Testis (tissue), 2 donors: Measurements from ENCODE around the gene LSP1.

ENCODE experiments used
- POLR2A ChIP-seq: fragments of 450-650 bp; IDR thresholded peaks from one replicate; pipeline ENCODE4 v1.6.1; 2017; ENCODE audit warnings: antibody characterized with exemption, mild to moderate bottlenecking, moderate library complexity
- TF ChIP-seq, protein P1 (sequence below), 3 experiments: fragments of 450-650 bp in 2 of 3; fragments of 200-600 bp in 1 of 3; sonication (generic) in 1 of 3; IDR thresholded peaks; one replicate each; pipeline ENCODE4 v1.5.1; 2016 to 2019; ENCODE audit warnings: antibody characterized with exemption in 3 of 3, mild to moderate bottlenecking in 2 of 3, moderate library complexity in 1 of 3

GRCh38 chr11:1928470-1928890, 75.6 kb downstream of the LSP1 start:
- TF ChIP-seq, protein P1, sequence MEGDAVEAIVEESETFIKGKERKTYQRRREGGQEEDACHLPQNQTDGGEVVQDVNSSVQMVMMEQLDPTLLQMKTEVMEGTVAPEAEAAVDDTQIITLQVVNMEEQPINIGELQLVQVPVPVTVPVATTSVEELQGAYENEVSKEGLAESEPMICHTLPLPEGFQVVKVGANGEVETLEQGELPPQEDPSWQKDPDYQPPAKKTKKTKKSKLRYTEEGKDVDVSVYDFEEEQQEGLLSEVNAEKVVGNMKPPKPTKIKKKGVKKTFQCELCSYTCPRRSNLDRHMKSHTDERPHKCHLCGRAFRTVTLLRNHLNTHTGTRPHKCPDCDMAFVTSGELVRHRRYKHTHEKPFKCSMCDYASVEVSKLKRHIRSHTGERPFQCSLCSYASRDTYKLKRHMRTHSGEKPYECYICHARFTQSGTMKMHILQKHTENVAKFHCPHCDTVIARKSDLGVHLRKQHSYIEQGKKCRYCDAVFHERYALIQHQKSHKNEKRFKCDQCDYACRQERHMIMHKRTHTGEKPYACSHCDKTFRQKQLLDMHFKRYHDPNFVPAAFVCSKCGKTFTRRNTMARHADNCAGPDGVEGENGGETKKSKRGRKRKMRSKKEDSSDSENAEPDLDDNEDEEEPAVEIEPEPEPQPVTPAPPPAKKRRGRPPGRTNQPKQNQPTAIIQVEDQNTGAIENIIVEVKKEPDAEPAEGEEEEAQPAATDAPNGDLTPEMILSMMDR (IDR thresholded peaks at IDR 0.05): no peak
- no peak for TF ChIP-seq POLR2A
